Ovary (tissue), 3 donors: Measurements from ENCODE around the gene JPH3.

Source experiments
- EP300 ChIP-seq: sonication (generic); formaldehyde crosslinking; IDR thresholded peaks from one replicate; pipeline ENCODE4 v1.6.1; 2017; ENCODE audit warnings: antibody characterized with exemption
- POLR2A ChIP-seq: fragments of 450-650 bp; IDR thresholded peaks from one replicate; pipeline ENCODE4 v1.6.1; 2017; ENCODE audit warnings: antibody characterized with exemption, mild to moderate bottlenecking, moderate library complexity
- TF ChIP-seq, protein P1 (sequence below), 3 donors: fragments of 450-650 bp in 2 of 3; fragments of 200-600 bp in 1 of 3; IDR thresholded peaks; one replicate each; pipeline versions ENCODE4 v1.5.1 to v1.8.0; 2016 to 2022; ENCODE audit warnings: antibody characterized with exemption in 3 of 3, mild to moderate bottlenecking in 1 of 3
- donor health status: DM: no; HTN: no; CAD: no.

DNA sequence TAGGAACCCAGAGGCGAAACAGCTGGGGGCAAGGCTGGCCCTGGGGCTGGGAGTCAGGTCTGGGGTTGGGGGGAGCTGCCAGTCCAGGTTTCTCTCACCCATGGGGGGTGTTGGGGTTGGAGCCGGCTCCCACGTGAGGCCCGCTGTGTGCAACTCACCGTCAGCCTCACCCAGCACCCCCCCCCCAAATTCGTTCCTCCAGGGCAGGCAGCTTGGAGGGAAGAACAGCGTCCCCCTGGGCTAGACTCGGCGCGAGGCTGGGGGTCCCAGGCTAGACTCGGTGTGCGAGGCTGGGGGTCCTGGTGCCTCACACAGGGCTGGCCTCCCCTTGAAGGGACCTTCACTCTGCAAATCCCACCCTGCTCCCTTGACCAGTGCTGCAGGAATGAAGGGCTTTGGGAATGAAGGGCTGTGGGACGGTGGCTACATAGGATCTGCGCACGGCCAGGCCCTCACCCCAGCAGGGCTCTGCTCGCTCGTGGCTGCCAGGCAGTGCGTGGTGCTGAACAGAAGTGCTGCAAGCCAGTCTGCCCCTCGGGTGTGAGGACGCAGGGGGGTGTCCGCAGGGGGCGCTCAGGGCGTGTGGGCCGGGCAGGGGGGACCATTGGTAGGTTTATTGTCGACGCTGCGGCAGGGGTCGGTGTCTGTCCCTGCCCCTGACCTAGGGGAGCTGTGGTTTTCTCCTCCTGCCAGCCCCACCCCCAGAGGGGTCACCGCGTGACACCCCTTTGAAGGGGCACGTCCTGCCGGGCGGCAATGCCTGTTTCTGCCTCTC is 88.8 kb downstream of the JPH3 start:
- TF ChIP-seq EP300 (no peak), POLR2A (no peak)
- TF ChIP-seq, protein P1, sequence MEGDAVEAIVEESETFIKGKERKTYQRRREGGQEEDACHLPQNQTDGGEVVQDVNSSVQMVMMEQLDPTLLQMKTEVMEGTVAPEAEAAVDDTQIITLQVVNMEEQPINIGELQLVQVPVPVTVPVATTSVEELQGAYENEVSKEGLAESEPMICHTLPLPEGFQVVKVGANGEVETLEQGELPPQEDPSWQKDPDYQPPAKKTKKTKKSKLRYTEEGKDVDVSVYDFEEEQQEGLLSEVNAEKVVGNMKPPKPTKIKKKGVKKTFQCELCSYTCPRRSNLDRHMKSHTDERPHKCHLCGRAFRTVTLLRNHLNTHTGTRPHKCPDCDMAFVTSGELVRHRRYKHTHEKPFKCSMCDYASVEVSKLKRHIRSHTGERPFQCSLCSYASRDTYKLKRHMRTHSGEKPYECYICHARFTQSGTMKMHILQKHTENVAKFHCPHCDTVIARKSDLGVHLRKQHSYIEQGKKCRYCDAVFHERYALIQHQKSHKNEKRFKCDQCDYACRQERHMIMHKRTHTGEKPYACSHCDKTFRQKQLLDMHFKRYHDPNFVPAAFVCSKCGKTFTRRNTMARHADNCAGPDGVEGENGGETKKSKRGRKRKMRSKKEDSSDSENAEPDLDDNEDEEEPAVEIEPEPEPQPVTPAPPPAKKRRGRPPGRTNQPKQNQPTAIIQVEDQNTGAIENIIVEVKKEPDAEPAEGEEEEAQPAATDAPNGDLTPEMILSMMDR (IDR thresholded peaks at IDR 0.05): no peak
